Measurements from ENCODE around the gene SLC35F3. TPM values are rescaled to one million over a fixed set of nuclear protein-coding genes. Genes with fewer than 3 reads are reported as not detected.

SLC35F3 gene
- total RNA-seq, 2 experiments from 2014 or later: 0.08 TPM; not detected in 1

GRCh38 chr1:234022302-234022701 lies 117.8 kb downstream of the SLC35F3 start:
- Mint-ChIP-seq H3K36me3 (ENCODE audit: low read depth) (no peaks in the 10 kb centered on the region), H3K4me3 (no peak overlapping the region), H3K9me3 (no peaks in the 10 kb centered on the region), H3K4me1 (ENCODE audit: low read depth) (no peaks in the 10 kb centered on the region), H3K27ac (no peak overlapping the region), H3K27me3 (peaks cover 21% of the 10 kb centered on the region)
- DNase-seq: no peak
- POLR2A ChIA-PET: no interaction called here
- intact Hi-C loops (cut with DNase I, micrococcal nuclease): no loop called here
- TF ChIP-seq, protein P1, sequence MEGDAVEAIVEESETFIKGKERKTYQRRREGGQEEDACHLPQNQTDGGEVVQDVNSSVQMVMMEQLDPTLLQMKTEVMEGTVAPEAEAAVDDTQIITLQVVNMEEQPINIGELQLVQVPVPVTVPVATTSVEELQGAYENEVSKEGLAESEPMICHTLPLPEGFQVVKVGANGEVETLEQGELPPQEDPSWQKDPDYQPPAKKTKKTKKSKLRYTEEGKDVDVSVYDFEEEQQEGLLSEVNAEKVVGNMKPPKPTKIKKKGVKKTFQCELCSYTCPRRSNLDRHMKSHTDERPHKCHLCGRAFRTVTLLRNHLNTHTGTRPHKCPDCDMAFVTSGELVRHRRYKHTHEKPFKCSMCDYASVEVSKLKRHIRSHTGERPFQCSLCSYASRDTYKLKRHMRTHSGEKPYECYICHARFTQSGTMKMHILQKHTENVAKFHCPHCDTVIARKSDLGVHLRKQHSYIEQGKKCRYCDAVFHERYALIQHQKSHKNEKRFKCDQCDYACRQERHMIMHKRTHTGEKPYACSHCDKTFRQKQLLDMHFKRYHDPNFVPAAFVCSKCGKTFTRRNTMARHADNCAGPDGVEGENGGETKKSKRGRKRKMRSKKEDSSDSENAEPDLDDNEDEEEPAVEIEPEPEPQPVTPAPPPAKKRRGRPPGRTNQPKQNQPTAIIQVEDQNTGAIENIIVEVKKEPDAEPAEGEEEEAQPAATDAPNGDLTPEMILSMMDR (IDR thresholded peaks at IDR 0.05): no peak
- H3K36me3 ChIP-seq (ENCODE audit: insufficient read depth, low read length): no peaks in the 10 kb centered on the region
- H3K4me1 ChIP-seq (ENCODE audit: insufficient read depth, low read length): no peaks in the 10 kb centered on the region
- no peaks in the 10 kb centered on the region for H3K9me3 ChIP-seq (ENCODE audit: control insufficient read depth in 1 of 2, insufficient read depth in 1 of 2, low read length in 2 of 2)
- no peak for ATAC-seq (ENCODE audit: poor library complexity)
- CTCF ChIA-PET: no interaction called here
- no peak overlapping the region for H3K4me3 ChIP-seq (ENCODE audit: low read length)
- H3K27ac ChIP-seq (ENCODE audit: low read depth in 1 of 2, low read length in 2 of 2): no peak overlapping the region
- H3K27me3 ChIP-seq (ENCODE audit: control insufficient read depth in 1 of 2, insufficient read depth in 2 of 2, low read length in 2 of 2): no peaks in the 10 kb centered on the region

GRCh38 chr1:234039603-234040002 lies 135.1 kb downstream of the SLC35F3 start:
- H3K27ac ChIP-seq (ENCODE audit: low read depth in 1 of 2, low read length in 2 of 2): no peak overlapping the region
- peaks cover 0 to 8% of the 10 kb centered on the region in 2 experiments for H3K27me3 ChIP-seq (ENCODE audit: control insufficient read depth in 1 of 2, insufficient read depth in 2 of 2, low read length in 2 of 2)
- no peaks in the 10 kb centered on the region for H3K9me3 ChIP-seq (ENCODE audit: control insufficient read depth in 1 of 2, insufficient read depth in 1 of 2, low read length in 2 of 2)
- ChIA-PET CTCF (no interaction called here), POLR2A (no interaction called here)
- Mint-ChIP-seq H3K4me1 (ENCODE audit: low read depth) (no peaks in the 10 kb centered on the region), H3K4me3 (no peak overlapping the region), H3K27ac (no peak overlapping the region), H3K27me3 (peaks cover 38% of the 10 kb centered on the region), H3K9me3 (peaks cover 7% of the 10 kb centered on the region), H3K36me3 (ENCODE audit: low read depth) (no peaks in the 10 kb centered on the region)
- intact Hi-C loops (cut with DNase I, micrococcal nuclease): no loop called here
- no peaks in the 10 kb centered on the region for H3K36me3 ChIP-seq (ENCODE audit: insufficient read depth, low read length)
- no peaks in the 10 kb centered on the region for H3K4me1 ChIP-seq (ENCODE audit: insufficient read depth, low read length)
- TF ChIP-seq, protein P1 (IDR thresholded peaks at IDR 0.05): no peak
- DNase-seq: no peak
- ATAC-seq (ENCODE audit: poor library complexity): no peak
- H3K4me3 ChIP-seq (ENCODE audit: low read length): no peak overlapping the region

- no peak overlapping the region for H3K27ac Mint-ChIP-seq
- no peaks in the 10 kb centered on the region for H3K4me1 Mint-ChIP-seq (ENCODE audit: low read depth)
- intact Hi-C loops (cut with DNase I, micrococcal nuclease): no loop called here
Observed at GRCh38 chr1:234040446-234041317, 136.2 kb downstream of the SLC35F3 start.

More at GRCh38 chr1:234040446-234041317, 136.2 kb downstream of the SLC35F3 start:
- Histone ChIP-seq H3K9me3 (ENCODE audit: control insufficient read depth in 1 of 2, insufficient read depth in 1 of 2, low read length in 2 of 2) (no peaks in the 10 kb centered on the region), H3K4me1 (ENCODE audit: insufficient read depth, low read length) (no peaks in the 10 kb centered on the region), H3K4me3 (ENCODE audit: low read length) (no peak overlapping the region), H3K36me3 (ENCODE audit: insufficient read depth, low read length) (no peaks in the 10 kb centered on the region), H3K27ac (ENCODE audit: low read depth in 1 of 2, low read length in 2 of 2) (no peak overlapping the region), H3K27me3 (ENCODE audit: control insufficient read depth in 1 of 2, insufficient read depth in 2 of 2, low read length in 2 of 2) (peaks cover 0 to 8% of the 10 kb centered on the region in 2 experiments)
- no peaks in the 10 kb centered on the region for H3K36me3 Mint-ChIP-seq (ENCODE audit: low read depth)
- POLR2A ChIA-PET: no interaction called here
- TF ChIP-seq, protein P1 (IDR thresholded peaks at IDR 0.05): no peak
- ATAC-seq (ENCODE audit: poor library complexity): no peak
- peaks cover 29% of the 10 kb centered on the region for H3K27me3 Mint-ChIP-seq
- H3K9me3 Mint-ChIP-seq: peaks cover 7% of the 10 kb centered on the region
- no peak for DNase-seq
- CTCF ChIA-PET: no interaction called here
- no peak overlapping the region for H3K4me3 Mint-ChIP-seq

Measured in CD4-positive, alpha-beta T cell (primary cell).